GM12878 (cell line): ENCODE results near the gene PLA2G6.

Source experiments
- BCLAF1 ChIP-seq: fragments of 450-650 bp; IDR thresholded peaks from 2 replicates; pipeline ENCODE4 v1.6.1; 2017; ENCODE audit warnings: antibody characterized with exemption, mild to moderate bottlenecking, moderate library complexity
- CEBPZ ChIP-seq: fragments of 150-350 bp; IDR thresholded peaks from 2 replicates; pipeline ENCODE4 v1.6.1; 2016; ENCODE audit warnings: low read depth, low read length
- CHD4 ChIP-seq: fragments of 200-600 bp; sonication (generic); IDR thresholded peaks from 2 replicates; pipeline ENCODE4 v1.6.1; 2016; ENCODE audit warnings: mild to moderate bottlenecking
- CTCF ChIP-seq, 3 experiments: IDR thresholded peaks in 2 of 3; conservative IDR thresholded peaks in 1 of 3; 2 replicates each; pipeline ENCODE4 v1.5.1; 2011; ENCODE audit warnings: low read depth in 3 of 3, low read length in 3 of 3, mild to moderate bottlenecking in 3 of 3, control low read depth in 2 of 3, moderate library complexity in 2 of 3, inconsistent platforms in 1 of 3, mixed read lengths in 1 of 3; ENCODE audit not compliant: control insufficient read depth in 2 of 3, insufficient read depth in 1 of 3; ENCODE audit errors: extremely low read depth in 1 of 3
- E2F4 ChIP-seq: IDR thresholded peaks from 2 replicates; pipeline ENCODE4 v1.6.1; 2012; ENCODE audit warnings: low read depth, low read length, improper control_type of control experiment
- EZH2 ChIP-seq: IDR thresholded peaks from 2 replicates; pipeline ENCODE4 v1.6.1; 2012; ENCODE audit warnings: low read depth, mild to moderate bottlenecking, control low read depth, inconsistent platforms, low read length, borderline replicate concordance; ENCODE audit not compliant: control insufficient read depth
- HDAC2 ChIP-seq: fragments of 200-600 bp; sonication (generic); IDR thresholded peaks from 2 replicates; pipeline ENCODE4 v1.6.1; 2017
- JUNB ChIP-seq: IDR thresholded peaks from 2 replicates; pipeline ENCODE4 v1.6.1; 2016; ENCODE audit warnings: antibody characterized with exemption, mild to moderate bottlenecking
- NFYB ChIP-seq: IDR thresholded peaks from 2 replicates; pipeline ENCODE4 v1.6.1; 2011; ENCODE audit warnings: low read depth, mild to moderate bottlenecking, low read length, improper control_type of control experiment, moderate library complexity; ENCODE audit not compliant: insufficient read depth
- POLR2A ChIP-seq: IDR thresholded peaks from 2 replicates; pipeline ENCODE4 v1.6.1; 2011; ENCODE audit warnings: low read depth, mild to moderate bottlenecking, low read length
- RB1 ChIP-seq: fragments of 450-650 bp; formaldehyde crosslinking; IDR thresholded peaks from 2 replicates; pipeline ENCODE4 v1.6.1; 2017; ENCODE audit warnings: mild to moderate bottlenecking, borderline replicate concordance
- SP1 ChIP-seq: IDR thresholded peaks from one replicate; pipeline ENCODE4 v1.6.1; 2011; ENCODE audit warnings: low read depth, low read length

GRCh38 chr22:38068641-38069371 lies 112.8 kb downstream of the PLA2G6 start:
- TF ChIP-seq CTCF (IDR thresholded peaks at IDR 0.05 in 2 of 3, conservative IDR thresholded peaks at IDR 0.05 in 1 of 3; ENCODE audit: control insufficient read depth in 2 of 3, extremely low read depth in 1 of 3, insufficient read depth in 1 of 3, low read depth in 3 of 3, low read length in 3 of 3) (no peak), HDAC2 (no peak), RB1 (no peak), NFYB (no peak), JUNB (no peak), EZH2 (no peak), BCLAF1 (no peak), E2F4 (no peak), CHD4 (no peak), POLR2A (no peak), SP1 (no peak), CEBPZ (no peak)
